SU-DHL-6 (cell line): ENCODE results near the gene PDCD11.

ENCODE experiments used
- H2AFZ ChIP-seq: fragments of 200-600 bp; sonication (generic); 2 replicates; pipeline ENCODE4 v1.6.1; 2014; ENCODE audit warnings: low read depth, mild to moderate bottlenecking, moderate library complexity, mixed read lengths, antibody characterized with exemption, low read length; ENCODE audit not compliant: severe bottlenecking
- H3F3A ChIP-seq: fragments of 200-600 bp; shearing (Covaris generic); 2 replicates; pipeline ENCODE4 v1.6.0; 2016; ENCODE audit warnings: antibody characterized with exemption, mild to moderate bottlenecking; ENCODE audit not compliant: insufficient read depth
- H3K27ac ChIP-seq: fragments of 200-600 bp; sonication (generic); 2 replicates; pipeline ENCODE4 v1.5.1; 2016; ENCODE audit warnings: low read depth, mild to moderate bottlenecking, low read length, moderate library complexity, mixed read lengths
- H3K27me3 ChIP-seq: fragments of 200-600 bp; sonication (generic), shearing (Covaris generic); 2 replicates; pipeline ENCODE4 v1.6.0; 2014; ENCODE audit warnings: mild to moderate bottlenecking, low read length
- H3K36me3 ChIP-seq: fragments of 200-600 bp; sonication (generic); 2 replicates; pipeline ENCODE4 v1.6.1; 2014; ENCODE audit warnings: mild to moderate bottlenecking, low read length, mixed read lengths
- H3K4me2 ChIP-seq: fragments of 300-600, 200-600 bp; shearing (Covaris generic), sonication (generic); 2 replicates; pipeline ENCODE4 v1.6.0; 2014; ENCODE audit warnings: low read length, low read depth, mild to moderate bottlenecking; ENCODE audit not compliant: poor library complexity, severe bottlenecking
- H3K4me3 ChIP-seq: fragments of 200-600 bp; sonication (generic); 2 replicates; pipeline ENCODE4 v1.5.1; 2014; ENCODE audit warnings: antibody characterized with exemption, low read length, mild to moderate bottlenecking, mixed read lengths; ENCODE audit not compliant: insufficient read depth, poor library complexity, severe bottlenecking
- H3K79me2 ChIP-seq: fragments of 200-600 bp; sonication (generic); 2 replicates; pipeline ENCODE4 v1.6.1; 2014; ENCODE audit warnings: mild to moderate bottlenecking, low read length, moderate library complexity; ENCODE audit not compliant: insufficient read depth
- H3K9ac ChIP-seq: fragments of 200-600 bp; sonication (generic); 2 replicates; pipeline ENCODE4 v1.7.0; 2014; ENCODE audit warnings: mild to moderate bottlenecking, low read length
- H3K9me2 ChIP-seq: fragments of 200-600 bp; sonication (generic); replicated peaks from 2 replicates; pipeline ENCODE4 v1.6.1; 2014; ENCODE audit warnings: low read length; ENCODE audit not compliant: insufficient read depth
- H3K9me3 ChIP-seq: fragments of 200-600 bp; sonication (generic); 2 replicates; pipeline ENCODE4 v1.6.1; 2014; ENCODE audit warnings: low read length, mixed read lengths; ENCODE audit not compliant: insufficient read depth
- H4K20me1 ChIP-seq: fragments of 200-600 bp; sonication (generic); 2 replicates; pipeline ENCODE4 v1.6.1; 2014; ENCODE audit warnings: low read depth, mild to moderate bottlenecking, antibody characterized with exemption, low read length, moderate library complexity, mixed read lengths
- EZH2phosphoT487 ChIP-seq: fragments of 200-600 bp; sonication (generic), shearing (Covaris generic); conservative IDR thresholded peaks from 2 replicates; pipeline ENCODE4 v1.6.1; 2018; ENCODE audit warnings: mild to moderate bottlenecking, antibody characterized with exemption, low read length, moderate library complexity, mixed read lengths
- TF ChIP-seq, protein P1 (sequence below): fragments of 200-600 bp; sonication (generic); IDR thresholded peaks from one replicate; pipeline ENCODE4 v1.5.1; 2017; ENCODE audit warnings: antibody characterized with exemption, mild to moderate bottlenecking, low read length, moderate library complexity; ENCODE audit not compliant: insufficient read depth, poor library complexity, severe bottlenecking

PDCD11 gene

GRCh38 chr10:103445767-103446567, 49.5 kb downstream of the PDCD11 start:
- no peak overlapping the region for H3K9ac ChIP-seq
- no peaks in the 10 kb centered on the region for H3K9me3 ChIP-seq
- H2AFZ ChIP-seq, result no peak overlapping the region
- no peaks in the 10 kb centered on the region for H3F3A ChIP-seq
- no peaks in the 10 kb centered on the region for H3K79me2 ChIP-seq
- no peak overlapping the region for H3K27ac ChIP-seq
- H4K20me1 ChIP-seq, result no peaks in the 10 kb centered on the region
- no peak for TF ChIP-seq EZH2phosphoT487
- TF ChIP-seq, protein P1, sequence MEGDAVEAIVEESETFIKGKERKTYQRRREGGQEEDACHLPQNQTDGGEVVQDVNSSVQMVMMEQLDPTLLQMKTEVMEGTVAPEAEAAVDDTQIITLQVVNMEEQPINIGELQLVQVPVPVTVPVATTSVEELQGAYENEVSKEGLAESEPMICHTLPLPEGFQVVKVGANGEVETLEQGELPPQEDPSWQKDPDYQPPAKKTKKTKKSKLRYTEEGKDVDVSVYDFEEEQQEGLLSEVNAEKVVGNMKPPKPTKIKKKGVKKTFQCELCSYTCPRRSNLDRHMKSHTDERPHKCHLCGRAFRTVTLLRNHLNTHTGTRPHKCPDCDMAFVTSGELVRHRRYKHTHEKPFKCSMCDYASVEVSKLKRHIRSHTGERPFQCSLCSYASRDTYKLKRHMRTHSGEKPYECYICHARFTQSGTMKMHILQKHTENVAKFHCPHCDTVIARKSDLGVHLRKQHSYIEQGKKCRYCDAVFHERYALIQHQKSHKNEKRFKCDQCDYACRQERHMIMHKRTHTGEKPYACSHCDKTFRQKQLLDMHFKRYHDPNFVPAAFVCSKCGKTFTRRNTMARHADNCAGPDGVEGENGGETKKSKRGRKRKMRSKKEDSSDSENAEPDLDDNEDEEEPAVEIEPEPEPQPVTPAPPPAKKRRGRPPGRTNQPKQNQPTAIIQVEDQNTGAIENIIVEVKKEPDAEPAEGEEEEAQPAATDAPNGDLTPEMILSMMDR, result no peak
- peaks cover 4% of the 10 kb centered on the region; the same call in 1 of the 2 replicates for H3K36me3 ChIP-seq
- H3K27me3 ChIP-seq, result no peaks in the 10 kb centered on the region
- H3K4me3 ChIP-seq, result no peak overlapping the region
- no peak overlapping the region for H3K4me2 ChIP-seq
- H3K9me2 ChIP-seq, result no peaks in the 10 kb centered on the region

- Histone ChIP-seq H3K27me3 (no peaks in the 10 kb centered on the region), H3K4me3 (no peak overlapping the region), H4K20me1 (no peaks in the 10 kb centered on the region), H3K4me2 (no peak overlapping the region), H3K36me3 (peaks cover 4% of the 10 kb centered on the region; the same call in 1 of the 2 replicates), H3K9me3 (no peaks in the 10 kb centered on the region), H3K79me2 (no peaks in the 10 kb centered on the region), H3F3A (no peaks in the 10 kb centered on the region), H3K9me2 (no peaks in the 10 kb centered on the region), H3K9ac (no peak overlapping the region), H3K27ac (no peak overlapping the region), H2AFZ (no peak overlapping the region)
- TF ChIP-seq, protein P1, result no peak
These were observed 50.8 kb downstream of the PDCD11 start for GRCh38 chr10:103447187-103447586.

DNA sequence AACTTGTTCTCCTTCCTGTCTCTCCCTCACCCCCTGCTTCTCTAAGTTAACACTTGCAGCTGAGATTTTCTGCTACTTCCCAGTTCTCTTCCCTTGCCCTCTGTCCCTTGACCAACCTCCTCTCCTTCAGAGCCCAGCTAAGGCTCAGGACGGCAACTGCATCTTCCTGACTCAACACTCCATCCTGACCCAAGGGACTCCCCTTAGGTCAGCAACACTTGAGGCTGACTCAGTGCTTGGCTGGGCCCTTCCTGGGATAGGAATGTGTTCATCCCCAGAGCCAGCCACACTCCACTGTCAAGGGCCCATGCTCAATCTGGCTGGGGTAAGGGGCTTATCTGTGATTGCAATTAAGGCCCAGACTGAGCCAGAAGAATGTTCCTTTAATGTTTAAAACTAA, 52.3 kb downstream of the PDCD11 start:
- Histone ChIP-seq H4K20me1 (no peaks in the 10 kb centered on the region), H3K4me3 (no peak overlapping the region), H3F3A (no peaks in the 10 kb centered on the region), H3K4me2 (no peak overlapping the region), H3K79me2 (no peaks in the 10 kb centered on the region), H3K9ac (no peak overlapping the region), H3K27ac (no peak overlapping the region), H3K9me2 (no peaks in the 10 kb centered on the region), H2AFZ (no peak overlapping the region), H3K27me3 (no peaks in the 10 kb centered on the region), H3K36me3 (no peaks in the 10 kb centered on the region), H3K9me3 (no peaks in the 10 kb centered on the region)
- TF ChIP-seq EZH2phosphoT487, result no peak
- TF ChIP-seq, protein P1, result no peak
